Lung (tissue), 12 donors: ENCODE measurements around the gene EPHB2. TPM values are rescaled to one million over a fixed set of nuclear protein-coding genes. Genes with fewer than 3 reads are reported as not detected.
A peak's percentile ranks its signal among the peaks of the same experiment; 100 is the strongest.

Experiments
- ATAC-seq: fragments of 200-7000 bp; cut with Tn5 transposase; one replicate; pipeline ENCODE4 v1.9.1; 2020; ENCODE audit warnings: moderate number of reproducible peaks; ENCODE audit not compliant: insufficient read depth, low FRiP score
- DNase-seq, 3 donors: peaks; one replicate each; pipeline ENCODE4 v3.0.0-alpha.2; 2013 to 2017
- H3K27ac ChIP-seq, 2 donors: one replicate each; pipeline ENCODE4 v1.5.1; 2013; ENCODE audit warnings: mild to moderate bottlenecking in 2 of 2, moderate library complexity in 2 of 2, control low read depth in 1 of 2, inconsistent platforms in 1 of 2, low read depth in 1 of 2, low read length in 1 of 2
- H3K27me3 ChIP-seq, 3 donors: one replicate each; pipeline ENCODE4 v1.5.1; 2013; ENCODE audit warnings: low read length in 2 of 3; ENCODE audit not compliant: control insufficient read depth in 3 of 3, insufficient read depth in 3 of 3
- H3K36me3 ChIP-seq, 4 donors: one replicate each; pipeline ENCODE4 v1.5.1; 2013; ENCODE audit warnings: low read length in 4 of 4, mild to moderate bottlenecking in 1 of 4, moderate library complexity in 1 of 4; ENCODE audit not compliant: control insufficient read depth in 4 of 4, insufficient read depth in 4 of 4
- H3K4me1 ChIP-seq, 5 donors: one replicate each; pipeline ENCODE4 v1.5.1; 2013; ENCODE audit warnings: low read length in 5 of 5, mild to moderate bottlenecking in 2 of 5, moderate library complexity in 1 of 5; ENCODE audit not compliant: control insufficient read depth in 5 of 5, insufficient read depth in 5 of 5
- H3K4me3 ChIP-seq: one replicate; pipeline ENCODE4 v1.5.1; 2013; ENCODE audit warnings: mild to moderate bottlenecking, control low read depth, moderate library complexity
- H3K9ac ChIP-seq, 2 donors: one replicate each; pipeline ENCODE4 v1.5.1; 2013; ENCODE audit warnings: low read length in 2 of 2, control low read depth in 1 of 2; ENCODE audit not compliant: insufficient read depth in 1 of 2
- H3K9me3 ChIP-seq, 4 donors: one replicate each; pipeline ENCODE4 v1.5.1; 2013; ENCODE audit warnings: low read length in 3 of 4, mild to moderate bottlenecking in 1 of 4, moderate library complexity in 1 of 4; ENCODE audit not compliant: control insufficient read depth in 4 of 4, insufficient read depth in 3 of 4
- CTCF ChIP-seq: IDR thresholded peaks from 2 replicates; pipeline ENCODE4 v1.5.1; 2012; ENCODE audit warnings: mild to moderate bottlenecking; ENCODE audit errors: control extremely low read depth, extremely low read depth
- WGBS, 2 donors: extraction: QIAGEN DNeasy Blood & Tissue Kit; methylation state at CpG; one replicate each; pipeline ENCODE4 v1.1.7; 2013; 5-methylcytosine and 5-hydroxymethylcytosine counted together
- polyA plus RNA-seq, 2 donors: library from polyadenylated mRNA; stranded (reverse); fragments of 200-250 nt; gene quantifications; one replicate each; pipeline ENCODE4 v1.2.1, GENCODE V29; 2013
- total RNA-seq, 2 donors: library from RNA; depleted of rRNA in 1 of 2; stranded (reverse); fragments of >200 nt in 1 of 2; gene quantifications; one replicate each; pipeline ENCODE4 v1.2.1, GENCODE V29; 2014 to 2021
- donor health status: control.
- donor health status: control.
- donor health status: Bipolar disorder and iron deficiency.
- donor health status: healthy.
- donor health status: DM: yes; HTN: yes; CAD: no.

The EPHB2 gene
- total and polyA plus RNA-seq, 4 donors: 1.2 to 8.5 (median 5.8) TPM

DNA sequence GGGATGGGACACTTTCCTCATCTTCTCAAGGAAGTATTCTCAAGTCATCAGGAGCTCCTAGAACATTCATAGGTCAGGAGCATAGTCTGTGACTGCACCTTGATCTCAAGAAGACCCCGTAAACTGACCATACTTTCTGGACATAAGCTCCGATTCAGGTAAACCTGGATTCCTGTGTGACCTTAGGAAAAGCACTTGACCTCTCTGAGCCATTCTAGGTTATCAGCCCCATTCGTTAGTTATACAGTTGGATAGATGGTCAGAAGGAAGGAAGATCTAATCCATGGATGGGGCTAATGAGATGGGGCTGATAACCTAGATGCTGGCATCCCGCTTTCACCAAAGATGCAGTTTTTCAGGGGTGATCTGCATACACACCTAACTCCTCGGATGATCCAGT, 114.3 kb downstream of the EPHB2 start:
- no peak for TF ChIP-seq CTCF
- Histone ChIP-seq H3K27ac (no peak overlapping the region), H3K9ac (no peak overlapping the region), H3K27me3 (no peaks in the 10 kb centered on the region), H3K36me3 (no peaks in the 10 kb centered on the region), H3K9me3 (no peaks in the 10 kb centered on the region), H3K4me3 (no peak overlapping the region), H3K4me1 (peaks cover 0 to 52% (median 9%) of the 10 kb centered on the region in 5 donors)
- no peak for ATAC-seq
- no peak for DNase-seq
- 91 to 92% methylated on average over 5 of the region's 5 CpGs for WGBS, 2 donors

GRCh38 chr1:22825486-22826189, 115.0 kb downstream of the EPHB2 start:
- DNase-seq (no peak), ATAC-seq (no peak)
- H3K27me3 ChIP-seq: no peaks in the 10 kb centered on the region
- no peaks in the 10 kb centered on the region for H3K9me3 ChIP-seq
- H3K4me1 ChIP-seq: peaks cover 0 to 56% (median 9%) of the 10 kb centered on the region in 5 donors
- H3K4me3 ChIP-seq: no peak overlapping the region
- WGBS, 2 donors: 68 to 72% methylated on average over 4 of the region's 4 CpGs
- peak overlapping the region in 1 of 2 donors; percentile 19 for H3K9ac ChIP-seq
- no peaks in the 10 kb centered on the region for H3K36me3 ChIP-seq
- no peak for TF ChIP-seq CTCF
- no peak overlapping the region for H3K27ac ChIP-seq

DNA sequence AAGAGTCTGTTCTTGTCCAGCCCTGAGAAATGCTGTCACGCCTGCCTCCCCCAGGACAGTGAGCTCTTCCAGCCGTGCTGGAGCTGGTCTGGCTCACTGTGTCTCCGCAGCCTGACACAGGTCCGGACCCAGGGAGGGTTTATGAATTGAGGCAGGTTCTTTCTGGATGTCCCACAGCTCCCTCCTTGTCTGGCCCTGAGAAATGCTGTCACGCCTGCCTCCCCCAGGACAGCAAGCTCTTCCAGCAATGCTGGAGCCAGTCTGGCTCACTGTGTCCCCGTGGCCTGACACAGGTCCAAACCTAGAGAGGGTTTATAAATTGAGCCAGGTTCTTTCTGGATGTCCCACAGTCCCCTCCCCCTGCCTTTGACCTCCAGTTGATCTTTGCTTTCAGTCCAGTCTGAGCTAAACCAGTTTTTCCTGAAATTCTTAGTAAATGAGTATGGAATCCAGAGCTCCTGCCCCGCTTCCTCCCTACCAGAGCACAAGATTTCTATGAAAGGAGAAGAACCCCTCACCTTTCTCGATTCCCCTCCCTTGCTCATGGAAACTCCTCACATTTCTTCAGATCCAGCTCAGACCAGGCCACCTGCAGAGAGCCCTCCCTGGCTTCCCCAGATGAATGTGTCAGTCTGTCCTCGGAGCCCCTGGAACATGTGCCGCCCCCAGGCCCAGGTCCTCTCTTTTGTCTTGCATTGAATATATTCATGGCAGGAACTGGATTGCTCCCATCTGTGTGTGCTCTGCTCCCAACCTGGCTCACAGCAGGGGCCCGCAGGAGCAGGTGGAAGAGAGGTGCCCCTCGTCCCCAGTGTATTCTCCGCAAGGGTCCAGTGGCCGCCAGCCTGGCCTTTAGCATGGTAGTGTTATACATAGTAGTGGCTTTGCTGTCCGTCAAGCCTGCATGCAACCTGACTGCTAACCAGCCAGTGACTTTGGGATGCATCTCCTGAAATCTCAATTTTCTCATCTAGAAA, 116.3 kb downstream of the EPHB2 start:
- no peak for TF ChIP-seq CTCF
- peaks cover 0 to 56% (median 9%) of the 10 kb centered on the region in 5 donors for H3K4me1 ChIP-seq
- no peak overlapping the region for H3K4me3 ChIP-seq
- ATAC-seq (no peak), DNase-seq (peak; percentile 68 to 86 (median 73))
- H3K27ac ChIP-seq: peak overlapping the region in 1 of 2 donors; percentile 21
- no peaks in the 10 kb centered on the region for H3K9me3 ChIP-seq
- no peaks in the 10 kb centered on the region for H3K36me3 ChIP-seq
- WGBS, 2 donors: 73 to 81% methylated on average over 15 of the region's 15 CpGs
- no peaks in the 10 kb centered on the region for H3K27me3 ChIP-seq
- no peak overlapping the region for H3K9ac ChIP-seq
